ENCODE measurements around the gene PCDHAC2. TPM values are rescaled to one million over a fixed set of nuclear protein-coding genes. Genes with fewer than 3 reads are reported as not detected.

Gene PCDHAC2
- total RNA-seq, 2 donors from 2014 or later: 0.49 to 2.4 TPM

DNA sequence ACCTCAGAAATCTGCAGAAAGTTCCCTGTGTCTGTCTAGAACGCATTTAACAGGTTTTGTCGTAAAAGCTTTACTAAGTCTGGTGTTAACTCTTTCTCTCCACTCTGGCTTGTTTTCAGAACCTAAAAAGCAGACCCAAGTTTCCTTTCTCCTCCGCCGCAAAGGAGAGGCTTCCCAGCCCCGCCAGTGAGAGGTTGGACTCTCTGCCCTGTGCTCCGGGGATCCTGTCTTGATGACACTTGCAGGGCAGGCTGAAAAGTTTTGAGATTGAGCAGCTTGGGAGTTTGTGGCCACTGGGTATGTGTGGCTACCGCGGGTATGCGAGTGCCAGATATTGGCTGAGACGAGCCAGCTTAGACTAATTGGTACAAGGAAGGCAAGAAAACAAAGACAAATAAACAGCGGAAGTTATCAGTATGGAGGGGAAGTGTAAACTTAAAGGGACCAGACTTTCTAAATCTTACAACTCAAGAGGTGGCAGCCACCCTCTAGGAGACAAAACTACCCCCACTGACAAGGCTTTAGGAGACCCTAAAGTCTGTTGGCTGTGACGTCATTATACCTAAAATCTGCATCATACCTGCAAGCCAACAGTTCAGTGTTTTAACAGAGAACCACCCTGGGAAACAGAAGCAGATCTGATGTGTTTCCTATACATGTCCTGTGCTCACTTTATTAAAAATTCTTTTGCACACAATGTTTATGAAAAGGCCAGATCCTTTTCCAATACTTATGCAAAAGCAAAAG, 43.9 kb downstream of the PCDHAC2 start:
- no peak overlapping the region for H3K9ac ChIP-seq (ENCODE audit: extremely low read depth, low read length, poor library complexity, severe bottlenecking)
- no peak overlapping the region for H3K27ac ChIP-seq (ENCODE audit: low read depth, low read length)

GRCh38 chr5:141017943-141018342, 51.7 kb downstream of the PCDHAC2 start:
- H3K4me3 Mint-ChIP-seq: no peak overlapping the region
- no peaks in the 10 kb centered on the region for H3K4me1 Mint-ChIP-seq
- TF ChIP-seq CTCF (conservative IDR thresholded peaks at IDR 0.05): no peak
- no peaks in the 10 kb centered on the region for H3K36me3 Mint-ChIP-seq (ENCODE audit: low read depth)
- no peaks in the 10 kb centered on the region for H3K36me3 ChIP-seq (ENCODE audit: control insufficient read depth, insufficient read depth, low read length)
- H3K9ac ChIP-seq (ENCODE audit: extremely low read depth, low read length, poor library complexity, severe bottlenecking): no peak overlapping the region
- no peaks in the 10 kb centered on the region for H3K27me3 ChIP-seq (ENCODE audit: control insufficient read depth, insufficient read depth, low read length, poor library complexity, severe bottlenecking)
- H3K9me3 ChIP-seq (ENCODE audit: control insufficient read depth, low read length): no peaks in the 10 kb centered on the region
- no peaks in the 10 kb centered on the region for H3K27me3 Mint-ChIP-seq (ENCODE audit: insufficient read depth)
- H3K4me1 ChIP-seq (ENCODE audit: control insufficient read depth, insufficient read depth, low read length): no peaks in the 10 kb centered on the region
- no peak overlapping the region for H3K4me3 ChIP-seq (ENCODE audit: low read length)
- no peak for DNase-seq
- no peak overlapping the region for H3K27ac ChIP-seq (ENCODE audit: low read depth, low read length)
- no peak overlapping the region for H3K27ac Mint-ChIP-seq
- H3K9me3 Mint-ChIP-seq: no peaks in the 10 kb centered on the region

More for the DNA sequence above, 43.9 kb downstream of the PCDHAC2 start:
- peaks cover 11% of the 10 kb centered on the region for H3K4me1 Mint-ChIP-seq
- no peak for TF ChIP-seq CTCF (conservative IDR thresholded peaks at IDR 0.05)
- H3K9me3 Mint-ChIP-seq: no peaks in the 10 kb centered on the region
- no peaks in the 10 kb centered on the region for H3K27me3 Mint-ChIP-seq (ENCODE audit: insufficient read depth)
- no peak overlapping the region for H3K27ac Mint-ChIP-seq
- Histone ChIP-seq H3K27me3 (ENCODE audit: control insufficient read depth, insufficient read depth, low read length, poor library complexity, severe bottlenecking) (no peaks in the 10 kb centered on the region), H3K4me1 (ENCODE audit: control insufficient read depth, insufficient read depth, low read length) (no peaks in the 10 kb centered on the region), H3K36me3 (ENCODE audit: control insufficient read depth, insufficient read depth, low read length) (peaks cover 4% of the 10 kb centered on the region), H3K9me3 (ENCODE audit: control insufficient read depth, low read length) (no peaks in the 10 kb centered on the region), H3K4me3 (ENCODE audit: low read length) (no peak overlapping the region)
- no peak overlapping the region for H3K4me3 Mint-ChIP-seq
- peaks cover 7% of the 10 kb centered on the region for H3K36me3 Mint-ChIP-seq (ENCODE audit: low read depth)
- no peak for DNase-seq
- WGBS, 2 experiments (ENCODE audit: insufficient coverage in 1 of 2, insufficient read length in 1 of 2): 90 to 93% methylated on average over 6 to 12 of the region's 12 CpGs

Other genes with a start within 250 kb of the PCDHAC2 start
- gene PCDHA1, start 180.3 kb upstream of the PCDHAC2 start, total RNA-seq: 1 to 10 TPM in 1 of 2 donors, under 1 TPM in 1; 0.18 to 2.9 TPM
- 1 to 10 TPM; 1.4 to 2.3 TPM for gene PCDHA2, start 171.6 kb upstream of the PCDHAC2 start, total RNA-seq
- gene PCDHA3, start 165.4 kb upstream of the PCDHAC2 start, total RNA-seq: 1 to 10 TPM; 1.3 to 2.8 TPM
- gene PCDHA4, start 159.4 kb upstream of the PCDHAC2 start, total RNA-seq: 1 to 10 TPM; 5.6 to 6.3 TPM
- 1 to 10 TPM; 1.8 to 1.9 TPM for gene PCDHA5, start 144.9 kb upstream of the PCDHAC2 start, total RNA-seq
- gene PCDHA6, start 138.5 kb upstream of the PCDHAC2 start, total RNA-seq: 1 to 10 TPM; 6.2 to 6.5 TPM
- 1 to 10 TPM; 2.5 to 6.6 TPM for gene PCDHA7, start 132.2 kb upstream of the PCDHAC2 start, total RNA-seq
- 1 to 10 TPM in 1 of 2 donors, under 1 TPM in 1; 0.71 to 2.5 TPM for gene PCDHA8, start 125.3 kb upstream of the PCDHAC2 start, total RNA-seq
- 1 to 10 TPM in 1 of 2 donors, under 1 TPM in 1; 0.60 to 2.6 TPM for gene PCDHA9, start 118.1 kb upstream of the PCDHAC2 start, total RNA-seq
- 10 to 100 TPM; 10.2 to 17.7 TPM for gene PCDHA10, start 110.6 kb upstream of the PCDHAC2 start, total RNA-seq
- 10 to 100 TPM in 1 of 2 donors, 1 to 10 TPM in 1; 4.7 to 11.7 TPM for gene PCDHA11, start 97.5 kb upstream of the PCDHAC2 start, total RNA-seq
- gene PCDHA12, start 91.2 kb upstream of the PCDHAC2 start, total RNA-seq: 10 to 100 TPM; 11.2 to 13.8 TPM
- gene PCDHA13, start 84.4 kb upstream of the PCDHAC2 start, total RNA-seq: 1 to 10 TPM; 1.2 to 3.8 TPM
- 1 to 10 TPM; 3.2 to 6.1 TPM for gene PCDHAC1, start 40.2 kb upstream of the PCDHAC2 start, total RNA-seq
- under 1 TPM in 1 of 2 donors, not detected in 1; 0.04 TPM for gene PCDHB1, start 84.9 kb downstream of the PCDHAC2 start, total RNA-seq
- gene PCDHB2, start 128.1 kb downstream of the PCDHAC2 start, total RNA-seq: 10 to 100 TPM; 28.4 to 32.1 TPM
- 10 to 100 TPM in 1 of 2 donors, 1 to 10 TPM in 1; 4.3 to 17.7 TPM for gene PCDHB3, start 134.0 kb downstream of the PCDHAC2 start, total RNA-seq
- 1 to 10 TPM; 1.7 to 3.3 TPM for gene PCDHB4, start 155.3 kb downstream of the PCDHAC2 start, total RNA-seq
- gene PCDHB5, start 168.7 kb downstream of the PCDHAC2 start, total RNA-seq: 10 to 100 TPM in 1 of 2 donors, 1 to 10 TPM in 1; 2.4 to 43.5 TPM
- 1 to 10 TPM in 1 of 2 donors, under 1 TPM in 1; 0.66 to 2.0 TPM for gene PCDHB6, start 183.6 kb downstream of the PCDHAC2 start, total RNA-seq
- under 1 TPM; 0.42 to 0.75 TPM for gene PCDHB7, start 206.2 kb downstream of the PCDHAC2 start, total RNA-seq
- 1 to 10 TPM in 1 of 2 donors, under 1 TPM in 1; 0.71 to 3.6 TPM for gene PCDHB8, start 211.3 kb downstream of the PCDHAC2 start, total RNA-seq
- gene PCDHB16, start 215.9 kb downstream of the PCDHAC2 start, total RNA-seq: 10 to 100 TPM in 1 of 2 donors, 1 to 10 TPM in 1; 9.7 to 14.8 TPM
- gene PCDHB9, start 220.7 kb downstream of the PCDHAC2 start, total RNA-seq: 1 to 10 TPM; 3.2 to 5.1 TPM
- gene PCDHB10, start 225.9 kb downstream of the PCDHAC2 start, total RNA-seq: 1 to 10 TPM; 2.9 to 3.5 TPM
- gene PCDHB11, start 233.2 kb downstream of the PCDHAC2 start, total RNA-seq: 1 to 10 TPM; 2.6 to 4.7 TPM
- gene PCDHB12, start 242.2 kb downstream of the PCDHAC2 start, total RNA-seq: 1 to 10 TPM; 1.6 to 5.0 TPM
- 1 to 10 TPM; 1.8 to 3.3 TPM for gene PCDHB13, start 247.4 kb downstream of the PCDHAC2 start, total RNA-seq

All from endodermal cell (in vitro differentiated cells).